ENCODE measurements around the gene COP1. TPM values are rescaled to one million over a fixed set of nuclear protein-coding genes. Genes with fewer than 3 reads are reported as not detected.
"Not testable (repeated sequence)": the region's sequence is repeated elsewhere in the genome, so short reads cannot be mapped to it uniquely, and the experiment has no call there.

Gene COP1
- total RNA-seq, 1 experiment from 2014 or later = 71.0 TPM

DNA sequence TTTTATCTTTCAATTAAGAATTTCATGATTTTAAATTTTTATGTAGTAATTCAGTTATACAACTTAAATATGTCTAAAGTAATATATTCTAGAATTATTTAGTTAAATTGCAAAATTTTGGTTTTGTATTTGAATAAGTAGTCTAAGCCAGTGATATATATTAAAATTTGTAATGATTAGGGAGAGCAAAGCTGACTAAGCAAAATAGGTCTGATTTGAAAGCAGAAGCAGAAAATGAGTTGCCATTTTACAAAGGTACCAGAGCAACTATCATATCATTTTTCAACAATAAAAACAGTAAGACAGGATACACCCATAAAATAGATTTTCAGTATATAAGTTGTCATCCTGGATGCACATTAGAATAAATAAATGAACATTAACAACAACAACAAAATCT, 177.9 kb downstream of the COP1 start:
- Histone ChIP-seq H3K27ac (ENCODE audit: low read length) (no peak overlapping the region), H2AFZ (ENCODE audit: low read length) (no peak overlapping the region), H3K79me2 (ENCODE audit: low read length) (peaks cover 46% of the 10 kb centered on the region), H3K9me2 (replicated peaks; ENCODE audit: insufficient read depth, low read length) (no peaks in the 10 kb centered on the region), H3K4me2 (ENCODE audit: low read depth, low read length, poor library complexity, severe bottlenecking) (no peak overlapping the region), H3K36me3 (ENCODE audit: insufficient read depth, low read length) (peaks cover 10% of the 10 kb centered on the region; the same call in 1 of the 2 replicates), H4K20me1 (ENCODE audit: insufficient read depth, low read depth, low read length) (no peaks in the 10 kb centered on the region), H3K4me1 (ENCODE audit: low read length) (no peaks in the 10 kb centered on the region), H3K4me3 (ENCODE audit: low read length) (no peak overlapping the region), H3K9me3 (ENCODE audit: low read length) (no peaks in the 10 kb centered on the region), H3K9ac (ENCODE audit: low read length) (no peak overlapping the region), H3K27me3 (ENCODE audit: low read length) (no peaks in the 10 kb centered on the region)
- no peak for DNase-seq

DNA sequence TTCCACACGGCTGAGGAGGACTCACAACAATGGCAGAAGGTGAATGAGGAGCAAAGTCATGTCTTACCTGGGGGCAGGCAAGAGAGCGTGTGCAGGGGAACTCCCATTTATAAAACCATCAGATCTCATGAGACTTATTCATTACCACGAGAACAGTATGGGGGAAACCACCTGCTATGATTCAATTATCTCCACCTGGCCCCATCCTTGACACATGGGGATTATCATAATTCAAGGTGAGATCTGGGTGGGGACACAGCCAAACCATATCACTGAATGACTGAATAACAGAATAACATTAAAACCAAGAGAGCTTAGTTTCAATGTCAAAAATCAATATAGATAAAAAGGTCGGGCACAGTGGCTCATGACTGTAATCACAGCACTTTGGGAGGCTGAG, 179.2 kb downstream of the COP1 start:
- Histone ChIP-seq H3K36me3 (ENCODE audit: insufficient read depth, low read length) (peaks cover 10% of the 10 kb centered on the region; the same call in 1 of the 2 replicates), H3K79me2 (ENCODE audit: low read length) (peaks cover 51% of the 10 kb centered on the region)
- not testable (repeated sequence) for H3K9me3 ChIP-seq (ENCODE audit: low read length); H3K27ac ChIP-seq (ENCODE audit: low read length); DNase-seq; H3K4me1 ChIP-seq (ENCODE audit: low read length); H3K4me2 ChIP-seq (ENCODE audit: low read depth, low read length, poor library complexity, severe bottlenecking); H3K27me3 ChIP-seq (ENCODE audit: low read length); H3K4me3 ChIP-seq (ENCODE audit: low read length); H3K9me2 ChIP-seq (replicated peaks; ENCODE audit: insufficient read depth, low read length); H2AFZ ChIP-seq (ENCODE audit: low read length); H3K9ac ChIP-seq (ENCODE audit: low read length); H4K20me1 ChIP-seq (ENCODE audit: insufficient read depth, low read depth, low read length)

GRCh38 chr1:176022574-176022973, 184.5 kb downstream of the COP1 start:
- Histone ChIP-seq H3K9me2 (replicated peaks; ENCODE audit: insufficient read depth, low read length) (no peaks in the 10 kb centered on the region), H3K27ac (ENCODE audit: low read length) (no peak overlapping the region), H3K4me1 (ENCODE audit: low read length) (peaks cover 4% of the 10 kb centered on the region), H3K27me3 (ENCODE audit: low read length) (no peaks in the 10 kb centered on the region), H4K20me1 (ENCODE audit: insufficient read depth, low read depth, low read length) (no peaks in the 10 kb centered on the region), H3K36me3 (ENCODE audit: insufficient read depth, low read length) (peaks cover 15% of the 10 kb centered on the region; the same call in 1 of the 2 replicates), H3K79me2 (ENCODE audit: low read length) (peaks cover 44% of the 10 kb centered on the region), H3K4me3 (ENCODE audit: low read length) (no peak overlapping the region), H2AFZ (ENCODE audit: low read length) (no peak overlapping the region), H3K4me2 (ENCODE audit: low read depth, low read length, poor library complexity, severe bottlenecking) (no peak overlapping the region), H3K9me3 (ENCODE audit: low read length) (no peaks in the 10 kb centered on the region), H3K9ac (ENCODE audit: low read length) (no peak overlapping the region)
- no peak for DNase-seq

GRCh38 chr1:176017722-176018121, 189.4 kb downstream of the COP1 start:
- H3K79me2 ChIP-seq (ENCODE audit: low read length) = peaks cover 35% of the 10 kb centered on the region
- H3K4me1 ChIP-seq (ENCODE audit: low read length) = peaks cover 1% of the 10 kb centered on the region
- H4K20me1 ChIP-seq (ENCODE audit: insufficient read depth, low read depth, low read length) = no peaks in the 10 kb centered on the region
- H3K27me3 ChIP-seq (ENCODE audit: low read length) = no peaks in the 10 kb centered on the region
- H3K9ac ChIP-seq (ENCODE audit: low read length) = no peak overlapping the region
- no peak overlapping the region for H3K4me2 ChIP-seq (ENCODE audit: low read depth, low read length, poor library complexity, severe bottlenecking)
- no peaks in the 10 kb centered on the region; the same call in 1 of the 2 replicates for H3K9me2 ChIP-seq (replicated peaks; ENCODE audit: insufficient read depth, low read length)
- H3K4me3 ChIP-seq (ENCODE audit: low read length) = no peak overlapping the region
- H3K9me3 ChIP-seq (ENCODE audit: low read length) = no peaks in the 10 kb centered on the region
- H3K27ac ChIP-seq (ENCODE audit: low read length) = no peak overlapping the region
- no peak for DNase-seq
- H2AFZ ChIP-seq (ENCODE audit: low read length) = no peak overlapping the region
- H3K36me3 ChIP-seq (ENCODE audit: insufficient read depth, low read length) = peaks cover 20% of the 10 kb centered on the region; the same call in 1 of the 2 replicates

DNA sequence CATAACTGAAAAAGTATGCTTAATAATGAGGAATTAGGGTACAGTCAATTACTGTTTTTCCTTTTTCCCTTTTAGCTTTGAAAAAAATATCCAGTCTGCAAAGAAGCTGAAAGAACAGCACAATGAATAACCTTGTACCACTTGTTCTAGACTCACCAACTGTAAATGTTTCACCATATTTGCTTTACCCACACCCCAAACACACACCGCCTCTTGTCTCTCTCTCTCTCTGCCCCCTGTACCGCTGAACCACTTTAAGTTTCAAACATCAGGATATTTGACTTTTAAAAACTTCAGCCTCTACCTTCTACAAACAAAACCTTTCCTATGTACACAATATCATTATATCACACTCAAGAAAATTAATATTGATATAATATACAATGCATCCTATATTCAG, 197.1 kb downstream of the COP1 start:
- no peak overlapping the region for H2AFZ ChIP-seq (ENCODE audit: low read length)
- no peak overlapping the region for H3K27ac ChIP-seq (ENCODE audit: low read length)
- no peaks in the 10 kb centered on the region for H3K9me3 ChIP-seq (ENCODE audit: low read length)
- no peaks in the 10 kb centered on the region for H3K4me1 ChIP-seq (ENCODE audit: low read length)
- DNase-seq = no peak
- peaks cover 21% of the 10 kb centered on the region for H3K79me2 ChIP-seq (ENCODE audit: low read length)
- no peak overlapping the region for H3K4me2 ChIP-seq (ENCODE audit: low read depth, low read length, poor library complexity, severe bottlenecking)
- H3K27me3 ChIP-seq (ENCODE audit: low read length) = no peaks in the 10 kb centered on the region
- no peaks in the 10 kb centered on the region; the same call in 1 of the 2 replicates for H3K9me2 ChIP-seq (replicated peaks; ENCODE audit: insufficient read depth, low read length)
- H3K4me3 ChIP-seq (ENCODE audit: low read length) = no peak overlapping the region
- H3K36me3 ChIP-seq (ENCODE audit: insufficient read depth, low read length) = peaks cover 23% of the 10 kb centered on the region
- no peak overlapping the region for H3K9ac ChIP-seq (ENCODE audit: low read length)
- H4K20me1 ChIP-seq (ENCODE audit: insufficient read depth, low read depth, low read length) = no peaks in the 10 kb centered on the region

- H3K9me3 ChIP-seq (ENCODE audit: low read length); H2AFZ ChIP-seq (ENCODE audit: low read length); H3K4me3 ChIP-seq (ENCODE audit: low read length); H3K27me3 ChIP-seq (ENCODE audit: low read length); H3K9ac ChIP-seq (ENCODE audit: low read length); H3K9me2 ChIP-seq (replicated peaks; ENCODE audit: insufficient read depth, low read length); H3K4me2 ChIP-seq (ENCODE audit: low read depth, low read length, poor library complexity, severe bottlenecking); H4K20me1 ChIP-seq (ENCODE audit: insufficient read depth, low read depth, low read length); H3K4me1 ChIP-seq (ENCODE audit: low read length); DNase-seq; H3K27ac ChIP-seq (ENCODE audit: low read length): not testable (repeated sequence)
- peaks cover 12% of the 10 kb centered on the region; the same call in 1 of the 2 replicates for H3K79me2 ChIP-seq (ENCODE audit: low read length)
- peaks cover 16% of the 10 kb centered on the region for H3K36me3 ChIP-seq (ENCODE audit: insufficient read depth, low read length)
These were observed 199.2 kb downstream of the COP1 start for GRCh38 chr1:176007756-176008389.

- H3K9me2 ChIP-seq (replicated peaks; ENCODE audit: insufficient read depth, low read length); H3K4me3 ChIP-seq (ENCODE audit: low read length); H3K4me2 ChIP-seq (ENCODE audit: low read depth, low read length, poor library complexity, severe bottlenecking); DNase-seq; H3K9ac ChIP-seq (ENCODE audit: low read length); H3K36me3 ChIP-seq (ENCODE audit: insufficient read depth, low read length); H3K9me3 ChIP-seq (ENCODE audit: low read length); H3K79me2 ChIP-seq (ENCODE audit: low read length); H3K27ac ChIP-seq (ENCODE audit: low read length); H2AFZ ChIP-seq (ENCODE audit: low read length); H4K20me1 ChIP-seq (ENCODE audit: insufficient read depth, low read depth, low read length); H3K27me3 ChIP-seq (ENCODE audit: low read length); H3K4me1 ChIP-seq (ENCODE audit: low read length): not testable (repeated sequence)
These were observed 212.4 kb downstream of the COP1 start for GRCh38 chr1:175994660-175995059.

DNA sequence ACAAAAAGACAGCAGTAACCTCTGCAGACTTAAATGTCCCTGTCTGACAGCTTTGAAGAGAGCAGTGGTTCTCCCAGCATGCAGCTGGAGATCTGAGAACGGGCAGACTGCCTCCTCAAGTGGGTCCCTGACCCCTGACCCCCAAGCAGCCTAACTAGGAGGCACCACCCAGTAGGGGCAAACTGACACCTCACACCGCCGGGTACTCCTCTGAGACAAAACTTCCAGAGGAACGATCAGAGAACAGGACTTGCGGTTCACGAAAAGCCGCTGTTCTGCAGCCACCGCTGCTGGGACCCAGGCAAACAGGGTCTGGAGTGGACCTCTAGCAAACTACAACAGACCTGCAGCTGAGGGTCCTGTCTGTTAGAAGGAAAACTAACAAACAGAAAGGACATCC, 214.3 kb downstream of the COP1 start:
- H3K9me3 ChIP-seq (ENCODE audit: low read length); H3K4me2 ChIP-seq (ENCODE audit: low read depth, low read length, poor library complexity, severe bottlenecking); H4K20me1 ChIP-seq (ENCODE audit: insufficient read depth, low read depth, low read length); H3K9ac ChIP-seq (ENCODE audit: low read length); H3K4me3 ChIP-seq (ENCODE audit: low read length); H2AFZ ChIP-seq (ENCODE audit: low read length); DNase-seq; H3K9me2 ChIP-seq (replicated peaks; ENCODE audit: insufficient read depth, low read length); H3K79me2 ChIP-seq (ENCODE audit: low read length); H3K27me3 ChIP-seq (ENCODE audit: low read length); H3K27ac ChIP-seq (ENCODE audit: low read length); H3K4me1 ChIP-seq (ENCODE audit: low read length): not testable (repeated sequence)
- H3K36me3 ChIP-seq (ENCODE audit: insufficient read depth, low read length) = peaks cover 22% of the 10 kb centered on the region

Data from Karpas-422 (cell line).